PFSK-1 (cell line): Measurements from ENCODE around the gene ADGRF1.

Experiments
- FOXP2 ChIP-seq: optimal IDR thresholded peaks from 2 replicates; pipeline ENCODE3; 2011; ENCODE audit warnings: borderline replicate concordance, control low read depth, inconsistent platforms; ENCODE audit not compliant: insufficient read depth; ENCODE audit errors: extremely low read length, extremely low read depth
- POLR2AphosphoS5 ChIP-seq: IDR thresholded peaks from 2 replicates; pipeline ENCODE4 v1.6.1; 2012; ENCODE audit warnings: low read depth, mild to moderate bottlenecking, control low read depth, low read length, moderate library complexity
- SIN3A ChIP-seq: IDR thresholded peaks from 2 replicates; pipeline ENCODE4 v1.6.1; 2012; ENCODE audit warnings: mild to moderate bottlenecking, low read length, moderate library complexity, borderline replicate concordance; ENCODE audit not compliant: insufficient read depth
- TAF1 ChIP-seq: IDR thresholded peaks from 2 replicates; pipeline ENCODE4 v1.6.1; 2012; ENCODE audit warnings: low read length, control low read depth, borderline replicate concordance; ENCODE audit not compliant: insufficient read depth

GRCh38 chr6:46972531-46972930, 69.6 kb downstream of the ADGRF1 start:
- TF ChIP-seq FOXP2 (no peak), SIN3A (no peak), POLR2AphosphoS5 (no peak), TAF1 (no peak)
